HepG2 (cell line): ENCODE measurements around the gene RNPC3. TPM values are rescaled to one million over a fixed set of nuclear protein-coding genes. Genes with fewer than 3 reads are reported as not detected.

Experiments
- CHCHD3 ChIP-seq: sonication (generic); formaldehyde crosslinking; IDR thresholded peaks from 2 replicates; pipeline ENCODE4 v1.8.0; 2022; ENCODE audit warnings: mild to moderate bottlenecking, missing genetic modification reagents, moderate library complexity
- MXI1 ChIP-seq: IDR thresholded peaks from 3 replicates; pipeline ENCODE4 v1.6.1; 2012; ENCODE audit warnings: low read depth, low read length, inconsistent platforms, borderline replicate concordance
- NCOA5 ChIP-seq: sonication (generic); formaldehyde crosslinking; IDR thresholded peaks from 2 replicates; pipeline ENCODE4 v1.4.0; 2020; ENCODE audit warnings: missing genetic modification reagents
- NFKBIZ ChIP-seq: IDR thresholded peaks from 2 replicates; pipeline ENCODE4 v1.6.1; 2018; ENCODE audit warnings: missing genetic modification reagents, missing compliant biosample characterization
- NR1H2 ChIP-seq: sonication (generic); formaldehyde crosslinking; IDR thresholded peaks from 2 replicates; pipeline ENCODE4 v1.8.1; 2022; ENCODE audit warnings: low read depth, missing genetic modification reagents, borderline replicate concordance
- PCBP1 ChIP-seq: fragments of 200-400 bp; formaldehyde crosslinking; IDR thresholded peaks from 2 replicates; pipeline ENCODE4 v1.6.1; 2017; ENCODE audit warnings: mild to moderate bottlenecking, low read depth, low read length, borderline replicate concordance
- PRDM10 ChIP-seq: sonication (generic); formaldehyde crosslinking; IDR thresholded peaks from 2 replicates; pipeline ENCODE4 v1.4.0; 2020; ENCODE audit warnings: low read depth, missing genetic modification reagents
- PRDM15 ChIP-seq: sonication (generic); formaldehyde crosslinking; IDR thresholded peaks from 2 replicates; pipeline ENCODE4 v1.4.0; 2020; ENCODE audit warnings: missing genetic modification reagents
- RXRB ChIP-seq: IDR thresholded peaks from 2 replicates; pipeline ENCODE4 v1.6.1; 2016; ENCODE audit warnings: borderline replicate concordance, missing genetic modification reagents, missing compliant biosample characterization
- SALL2 ChIP-seq: sonication (generic); formaldehyde crosslinking; IDR thresholded peaks from 2 replicates; pipeline ENCODE4 v1.8.1; 2023; ENCODE audit warnings: mild to moderate bottlenecking, missing genetic modification reagents, inconsistent platforms
- ZC3H13 ChIP-seq: sonication (generic); formaldehyde crosslinking; IDR thresholded peaks from 2 replicates; pipeline ENCODE4 v1.8.1; 2023; ENCODE audit warnings: mild to moderate bottlenecking, missing genetic modification reagents, moderate library complexity
- ZNF501 ChIP-seq: sonication (generic); formaldehyde crosslinking; IDR thresholded peaks from 2 replicates; pipeline ENCODE4 v1.5.1; 2020; ENCODE audit warnings: mild to moderate bottlenecking, moderate library complexity, missing genetic modification reagents
- polyA plus RNA-seq, 8 experiments: library from polyadenylated mRNA; depleted of rRNA in 3 of 8; stranded (reverse) in 7 of 8; unstranded in 1 of 8; fragments of >200 nt; fragmentation: Illumina TruSeq in 4 of 8; extraction: Trizol in 4 of 8; gene quantifications; 2 replicates each; pipeline versions ENCODE4 v1.2.1 to v1.2.3, GENCODE V29; 2011 to 2016; ENCODE audit warnings: low read depth in 4 of 8, missing spikeins in 1 of 8, mixed read lengths in 1 of 8; ENCODE audit not compliant: insufficient read depth in 1 of 8
- total RNA-seq, 5 experiments: library from RNA; depleted of rRNA; stranded (reverse); fragments of >200 nt; fragmentation: Illumina TruSeq; extraction: Trizol; gene quantifications; 2 replicates each; pipeline ENCODE4 v1.2.3, GENCODE V29; 2016; ENCODE audit warnings: low read depth in 1 of 5
- TF ChIP-seq, protein P1 (sequence below): sonication (generic); formaldehyde crosslinking; IDR thresholded peaks from 2 replicates; pipeline ENCODE4 v1.5.0; 2020; ENCODE audit warnings: missing genetic modification reagents
- TF ChIP-seq, protein P2 (sequence below): sonication (generic); formaldehyde crosslinking; IDR thresholded peaks from 2 replicates; pipeline ENCODE4 v1.4.0; 2020; ENCODE audit warnings: missing genetic modification reagents
- TF ChIP-seq, protein P3 (sequence below): sonication (generic); formaldehyde crosslinking; IDR thresholded peaks from 2 replicates; pipeline ENCODE4 v1.5.0; 2020; ENCODE audit warnings: mild to moderate bottlenecking, low read depth, missing genetic modification reagents, borderline replicate concordance

RNPC3 gene
- total and polyA plus RNA-seq, 2 of the 13 experiments (the other 11 are each of a cell fraction or from before 2014, with no cell fraction given) = 9.1 to 22.1 TPM

GRCh38 chr1:103525607-103526507, at the start of gene RNPC3 (continued):
- TF ChIP-seq NCOA5 (CRISPR knock-in tag) (no peak), RXRB (CRISPR knock-in tag) (peak; percentile 18; the same call in 1 of the 2 replicates), NFKBIZ (CRISPR knock-in tag) (peak; percentile 36; the same call in 1 of the 2 replicates), SALL2 (CRISPR knock-in tag) (0 out of 2 replicates have a peak, but pooled peaks have one; percentile 35), PRDM15 (CRISPR knock-in tag) (no peak), PCBP1 (no peak), NR1H2 (CRISPR knock-in tag) (no peak), ZC3H13 (no peak), PRDM10 (CRISPR knock-in tag) (no peak; the same call in 1 of the 2 replicates), CHCHD3 (CRISPR knock-in tag) (no peak), ZNF501 (CRISPR knock-in tag) (peak; percentile 85), MXI1 (0 out of 3 replicates have a peak, but pooled peaks have one; percentile 30)
- TF ChIP-seq, protein P1, sequence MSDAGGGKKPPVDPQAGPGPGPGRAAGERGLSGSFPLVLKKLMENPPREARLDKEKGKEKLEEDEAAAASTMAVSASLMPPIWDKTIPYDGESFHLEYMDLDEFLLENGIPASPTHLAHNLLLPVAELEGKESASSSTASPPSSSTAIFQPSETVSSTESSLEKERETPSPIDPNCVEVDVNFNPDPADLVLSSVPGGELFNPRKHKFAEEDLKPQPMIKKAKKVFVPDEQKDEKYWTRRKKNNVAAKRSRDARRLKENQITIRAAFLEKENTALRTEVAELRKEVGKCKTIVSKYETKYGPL = no peak
- TF ChIP-seq, protein P2, sequence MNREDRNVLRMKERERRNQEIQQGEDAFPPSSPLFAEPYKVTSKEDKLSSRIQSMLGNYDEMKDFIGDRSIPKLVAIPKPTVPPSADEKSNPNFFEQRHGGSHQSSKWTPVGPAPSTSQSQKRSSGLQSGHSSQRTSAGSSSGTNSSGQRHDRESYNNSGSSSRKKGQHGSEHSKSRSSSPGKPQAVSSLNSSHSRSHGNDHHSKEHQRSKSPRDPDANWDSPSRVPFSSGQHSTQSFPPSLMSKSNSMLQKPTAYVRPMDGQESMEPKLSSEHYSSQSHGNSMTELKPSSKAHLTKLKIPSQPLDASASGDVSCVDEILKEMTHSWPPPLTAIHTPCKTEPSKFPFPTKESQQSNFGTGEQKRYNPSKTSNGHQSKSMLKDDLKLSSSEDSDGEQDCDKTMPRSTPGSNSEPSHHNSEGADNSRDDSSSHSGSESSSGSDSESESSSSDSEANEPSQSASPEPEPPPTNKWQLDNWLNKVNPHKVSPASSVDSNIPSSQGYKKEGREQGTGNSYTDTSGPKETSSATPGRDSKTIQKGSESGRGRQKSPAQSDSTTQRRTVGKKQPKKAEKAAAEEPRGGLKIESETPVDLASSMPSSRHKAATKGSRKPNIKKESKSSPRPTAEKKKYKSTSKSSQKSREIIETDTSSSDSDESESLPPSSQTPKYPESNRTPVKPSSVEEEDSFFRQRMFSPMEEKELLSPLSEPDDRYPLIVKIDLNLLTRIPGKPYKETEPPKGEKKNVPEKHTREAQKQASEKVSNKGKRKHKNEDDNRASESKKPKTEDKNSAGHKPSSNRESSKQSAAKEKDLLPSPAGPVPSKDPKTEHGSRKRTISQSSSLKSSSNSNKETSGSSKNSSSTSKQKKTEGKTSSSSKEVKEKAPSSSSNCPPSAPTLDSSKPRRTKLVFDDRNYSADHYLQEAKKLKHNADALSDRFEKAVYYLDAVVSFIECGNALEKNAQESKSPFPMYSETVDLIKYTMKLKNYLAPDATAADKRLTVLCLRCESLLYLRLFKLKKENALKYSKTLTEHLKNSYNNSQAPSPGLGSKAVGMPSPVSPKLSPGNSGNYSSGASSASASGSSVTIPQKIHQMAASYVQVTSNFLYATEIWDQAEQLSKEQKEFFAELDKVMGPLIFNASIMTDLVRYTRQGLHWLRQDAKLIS (CRISPR knock-in tag) = no peak
- TF ChIP-seq, protein P3, sequence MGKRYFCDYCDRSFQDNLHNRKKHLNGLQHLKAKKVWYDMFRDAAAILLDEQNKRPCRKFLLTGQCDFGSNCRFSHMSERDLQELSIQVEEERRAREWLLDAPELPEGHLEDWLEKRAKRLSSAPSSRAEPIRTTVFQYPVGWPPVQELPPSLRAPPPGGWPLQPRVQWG (CRISPR knock-in tag) = no peak
